Fibroblast of skin of back (primary cell): Measurements from ENCODE around the gene PCDHA10. TPM values are rescaled to one million over a fixed set of nuclear protein-coding genes. Genes with fewer than 3 reads are reported as not detected.
"Not testable (repeated sequence)": the region's sequence is repeated elsewhere in the genome, so short reads cannot be mapped to it uniquely, and the experiment has no call there.

Source experiments
- DNase-seq: peaks from one replicate; pipeline ENCODE4 v3.0.0-alpha.2; 2013
- polyA plus RNA-seq, 2 experiments: library from polyadenylated mRNA; unstranded; fragments of 120-200 nt; gene quantifications; one replicate each; pipeline ENCODE4 v1.2.1, GENCODE V29; 2013; ENCODE audit not compliant: insufficient read length in 2 of 2

PCDHA10 gene
- polyA plus RNA-seq (2013, experiment 1 of 2; ENCODE audit: insufficient read length): 0.08 TPM
- polyA plus RNA-seq (2013, experiment 2 of 2; ENCODE audit: insufficient read length): 0.17 TPM

GRCh38 chr5:140855772-140856674 is at the start of gene PCDHA10:
PCDHA10 (plus strand) TSS chr5:140855897; CDS start chr5:140856049, 152 bp downstream.
- peak; percentile 3 for DNase-seq

- DNase-seq: peak; percentile 8
Observed at GRCh38 chr5:140806834-140807775, 48.6 kb upstream of the PCDHA10 start, which contains the start of gene PCDHA4. PCDHA4 (plus strand) TSS chr5:140807068.

GRCh38 chr5:140808241-140808888 is 47.3 kb upstream of the PCDHA10 start:
- DNase-seq: not testable (repeated sequence)

GRCh38 chr5:140808889-140809291 is 46.8 kb upstream of the PCDHA10 start:
- DNase-seq: no peak

- DNase-seq: no peak
Observed at GRCh38 chr5:140821375-140822280, 34.1 kb upstream of the PCDHA10 start, which contains the start of gene PCDHA5. PCDHA5 (plus strand) TSS chr5:140821613.

- DNase-seq: no peak
Observed at GRCh38 chr5:140822281-140822629, 33.4 kb upstream of the PCDHA10 start.

GRCh38 chr5:140822969-140823368 is 32.7 kb upstream of the PCDHA10 start:
- not testable (repeated sequence) for DNase-seq

GRCh38 chr5:140823475-140823874 is 32.2 kb upstream of the PCDHA10 start:
- no peak for DNase-seq

- peak; percentile 2 for DNase-seq
Observed at GRCh38 chr5:140827704-140828361, 27.9 kb upstream of the PCDHA10 start, which contains the start of gene PCDHA6. PCDHA6 (plus strand) TSS chr5:140827960; CDS start chr5:140828092, 132 bp downstream.

GRCh38 chr5:140828362-140828737 is 27.3 kb upstream of the PCDHA10 start:
- no peak for DNase-seq

GRCh38 chr5:140829511-140830501 is 25.9 kb upstream of the PCDHA10 start:
- not testable (repeated sequence) for DNase-seq

GRCh38 chr5:140833993-140834392 is 21.7 kb upstream of the PCDHA10 start, which contains the start of gene PCDHA7:
PCDHA7 (plus strand) TSS chr5:140834269; CDS start chr5:140834384, 115 bp downstream.
- DNase-seq: peak; percentile 18

- DNase-seq: not testable (repeated sequence)
Observed at GRCh38 chr5:140834439-140835008, 21.2 kb upstream of the PCDHA10 start.

- DNase-seq: no peak
Observed at GRCh38 chr5:140835622-140836510, 19.8 kb upstream of the PCDHA10 start.

- DNase-seq: no peak
Observed at GRCh38 chr5:140840978-140841962, 14.4 kb upstream of the PCDHA10 start, which contains the start of gene PCDHA8. PCDHA8 (plus strand) TSS chr5:140841187; CDS start chr5:140841322, 135 bp downstream.
